GM12872 (cell line): Measurements from ENCODE around the gene FXYD1.

Experiments used
- TF ChIP-seq, protein P1 (sequence below): IDR thresholded peaks from 3 replicates; pipeline ENCODE4 v1.5.1; 2011; ENCODE audit warnings: low read depth, mild to moderate bottlenecking, low read length, moderate library complexity; ENCODE audit not compliant: insufficient read depth

The FXYD1 gene

DNA sequence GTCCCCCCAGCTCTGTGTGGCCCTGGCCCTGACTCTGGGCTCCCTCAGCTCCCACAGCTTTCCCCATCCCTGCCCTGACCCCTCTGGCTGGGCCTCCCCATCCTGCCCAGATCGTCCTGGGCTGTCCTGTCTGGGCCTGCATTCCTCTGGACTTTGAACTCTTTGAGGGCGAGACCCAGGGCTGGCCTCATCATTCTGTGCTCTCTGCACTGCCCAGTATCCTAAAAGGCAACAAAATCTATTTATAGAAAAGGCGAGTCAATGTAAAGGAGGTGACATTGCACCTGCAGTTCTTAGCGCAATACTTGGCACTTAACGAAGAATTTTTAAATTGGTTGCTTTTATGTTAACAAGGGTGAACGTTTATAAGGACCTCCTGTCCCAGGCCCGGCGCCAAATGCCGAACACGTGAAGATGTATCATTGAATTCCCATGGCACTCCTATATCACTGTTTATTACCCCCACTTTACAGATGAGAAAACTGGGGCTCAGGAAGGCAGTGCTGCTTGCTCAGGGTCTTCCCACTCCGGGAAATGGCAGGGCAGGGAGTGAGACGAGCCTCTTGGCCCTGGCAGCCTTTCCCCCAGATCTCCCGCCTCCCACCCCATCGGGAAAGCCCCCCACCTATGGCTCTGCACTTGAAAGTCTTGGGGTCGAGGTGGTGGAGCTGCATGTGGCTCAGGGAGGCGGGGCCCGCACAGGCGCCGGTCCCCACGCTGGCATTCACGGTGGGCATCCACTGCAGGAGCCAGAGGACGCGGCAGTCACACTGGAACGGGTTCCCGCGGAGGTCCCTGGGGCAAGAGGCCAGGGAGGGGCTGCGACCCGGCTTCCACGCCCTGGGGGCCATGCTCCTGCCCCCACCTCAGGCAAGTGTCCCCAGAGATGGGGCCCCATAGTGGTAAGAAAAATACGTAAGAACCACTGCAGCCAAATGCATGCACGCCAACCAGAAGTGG is 7.6 kb upstream of the FXYD1 start:
- TF ChIP-seq, protein P1, sequence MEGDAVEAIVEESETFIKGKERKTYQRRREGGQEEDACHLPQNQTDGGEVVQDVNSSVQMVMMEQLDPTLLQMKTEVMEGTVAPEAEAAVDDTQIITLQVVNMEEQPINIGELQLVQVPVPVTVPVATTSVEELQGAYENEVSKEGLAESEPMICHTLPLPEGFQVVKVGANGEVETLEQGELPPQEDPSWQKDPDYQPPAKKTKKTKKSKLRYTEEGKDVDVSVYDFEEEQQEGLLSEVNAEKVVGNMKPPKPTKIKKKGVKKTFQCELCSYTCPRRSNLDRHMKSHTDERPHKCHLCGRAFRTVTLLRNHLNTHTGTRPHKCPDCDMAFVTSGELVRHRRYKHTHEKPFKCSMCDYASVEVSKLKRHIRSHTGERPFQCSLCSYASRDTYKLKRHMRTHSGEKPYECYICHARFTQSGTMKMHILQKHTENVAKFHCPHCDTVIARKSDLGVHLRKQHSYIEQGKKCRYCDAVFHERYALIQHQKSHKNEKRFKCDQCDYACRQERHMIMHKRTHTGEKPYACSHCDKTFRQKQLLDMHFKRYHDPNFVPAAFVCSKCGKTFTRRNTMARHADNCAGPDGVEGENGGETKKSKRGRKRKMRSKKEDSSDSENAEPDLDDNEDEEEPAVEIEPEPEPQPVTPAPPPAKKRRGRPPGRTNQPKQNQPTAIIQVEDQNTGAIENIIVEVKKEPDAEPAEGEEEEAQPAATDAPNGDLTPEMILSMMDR, result no peak

DNA sequence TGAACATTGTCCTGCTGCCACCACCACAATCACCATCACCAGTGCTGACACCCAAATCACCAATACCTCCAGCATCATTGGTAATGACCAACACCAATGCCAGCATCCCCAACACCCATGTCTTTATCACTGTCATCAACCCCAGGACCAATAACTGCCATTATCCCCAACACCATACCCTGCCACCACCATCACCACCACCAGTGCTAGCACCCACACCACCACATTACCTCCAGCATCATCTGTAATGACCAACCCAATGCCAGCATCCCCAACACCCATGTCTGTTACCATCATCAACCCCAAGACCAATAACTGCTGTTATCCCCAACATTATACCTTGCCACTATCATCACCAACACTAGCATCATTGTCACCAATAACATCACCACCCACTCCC is 6.4 kb upstream of the FXYD1 start:
- TF ChIP-seq, protein P1, result no peak

- TF ChIP-seq, protein P1, result no peak
Observed at GRCh38 chr19:35133826-35134225, 4.8 kb upstream of the FXYD1 start.

GRCh38 chr19:35134601-35135242 is 3.9 kb upstream of the FXYD1 start, which contains the start of gene LGI4:
Gene LGI4 (minus strand): TSS chr19:35135059. CDS start chr19:35134680, 379 bp downstream.
- TF ChIP-seq, protein P1, result no peak

- TF ChIP-seq, protein P1, result peak; percentile 90
Observed at GRCh38 chr19:35135389-35135909, 3.2 kb upstream of the FXYD1 start.

DNA sequence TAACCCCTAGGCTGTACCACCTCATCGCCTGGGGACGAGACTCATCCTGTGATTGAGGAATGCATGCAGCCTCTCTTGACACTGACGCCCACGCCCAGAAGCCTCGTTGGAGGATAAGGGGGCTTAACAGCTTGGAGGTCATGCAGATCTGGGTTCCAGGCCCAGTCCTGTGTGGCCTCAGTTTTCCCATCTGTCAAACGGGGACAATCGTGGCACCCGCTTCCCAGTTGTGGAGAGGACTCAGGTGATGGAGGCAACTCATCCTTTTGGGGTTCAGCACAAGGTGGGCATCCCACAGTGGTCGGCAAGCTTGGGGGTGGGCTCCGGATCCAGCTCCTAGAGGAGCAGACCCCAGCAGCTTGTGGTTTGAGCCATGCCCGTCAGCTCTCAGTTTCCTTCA is 2.4 kb upstream of the FXYD1 start:
- TF ChIP-seq, protein P1, result no peak
